GM19043 (cell line): ENCODE data around the gene PRDM2.
"Not testable (repeated sequence)": the region's sequence is repeated elsewhere in the genome, so short reads cannot be mapped to it uniquely, and the experiment has no call there.

Source experiments
- ATAC-seq: cut with Tn5 transposase; IDR thresholded peaks from one replicate; pipeline ENCODE4 v1.9.1; 2021; ENCODE audit warnings: low read depth; ENCODE audit not compliant: unreplicated experiment

The PRDM2 gene, protein sequence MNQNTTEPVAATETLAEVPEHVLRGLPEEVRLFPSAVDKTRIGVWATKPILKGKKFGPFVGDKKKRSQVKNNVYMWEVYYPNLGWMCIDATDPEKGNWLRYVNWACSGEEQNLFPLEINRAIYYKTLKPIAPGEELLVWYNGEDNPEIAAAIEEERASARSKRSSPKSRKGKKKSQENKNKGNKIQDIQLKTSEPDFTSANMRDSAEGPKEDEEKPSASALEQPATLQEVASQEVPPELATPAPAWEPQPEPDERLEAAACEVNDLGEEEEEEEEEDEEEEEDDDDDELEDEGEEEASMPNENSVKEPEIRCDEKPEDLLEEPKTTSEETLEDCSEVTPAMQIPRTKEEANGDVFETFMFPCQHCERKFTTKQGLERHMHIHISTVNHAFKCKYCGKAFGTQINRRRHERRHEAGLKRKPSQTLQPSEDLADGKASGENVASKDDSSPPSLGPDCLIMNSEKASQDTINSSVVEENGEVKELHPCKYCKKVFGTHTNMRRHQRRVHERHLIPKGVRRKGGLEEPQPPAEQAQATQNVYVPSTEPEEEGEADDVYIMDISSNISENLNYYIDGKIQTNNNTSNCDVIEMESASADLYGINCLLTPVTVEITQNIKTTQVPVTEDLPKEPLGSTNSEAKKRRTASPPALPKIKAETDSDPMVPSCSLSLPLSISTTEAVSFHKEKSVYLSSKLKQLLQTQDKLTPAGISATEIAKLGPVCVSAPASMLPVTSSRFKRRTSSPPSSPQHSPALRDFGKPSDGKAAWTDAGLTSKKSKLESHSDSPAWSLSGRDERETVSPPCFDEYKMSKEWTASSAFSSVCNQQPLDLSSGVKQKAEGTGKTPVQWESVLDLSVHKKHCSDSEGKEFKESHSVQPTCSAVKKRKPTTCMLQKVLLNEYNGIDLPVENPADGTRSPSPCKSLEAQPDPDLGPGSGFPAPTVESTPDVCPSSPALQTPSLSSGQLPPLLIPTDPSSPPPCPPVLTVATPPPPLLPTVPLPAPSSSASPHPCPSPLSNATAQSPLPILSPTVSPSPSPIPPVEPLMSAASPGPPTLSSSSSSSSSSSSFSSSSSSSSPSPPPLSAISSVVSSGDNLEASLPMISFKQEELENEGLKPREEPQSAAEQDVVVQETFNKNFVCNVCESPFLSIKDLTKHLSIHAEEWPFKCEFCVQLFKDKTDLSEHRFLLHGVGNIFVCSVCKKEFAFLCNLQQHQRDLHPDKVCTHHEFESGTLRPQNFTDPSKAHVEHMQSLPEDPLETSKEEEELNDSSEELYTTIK (N-terminal part only)

DNA sequence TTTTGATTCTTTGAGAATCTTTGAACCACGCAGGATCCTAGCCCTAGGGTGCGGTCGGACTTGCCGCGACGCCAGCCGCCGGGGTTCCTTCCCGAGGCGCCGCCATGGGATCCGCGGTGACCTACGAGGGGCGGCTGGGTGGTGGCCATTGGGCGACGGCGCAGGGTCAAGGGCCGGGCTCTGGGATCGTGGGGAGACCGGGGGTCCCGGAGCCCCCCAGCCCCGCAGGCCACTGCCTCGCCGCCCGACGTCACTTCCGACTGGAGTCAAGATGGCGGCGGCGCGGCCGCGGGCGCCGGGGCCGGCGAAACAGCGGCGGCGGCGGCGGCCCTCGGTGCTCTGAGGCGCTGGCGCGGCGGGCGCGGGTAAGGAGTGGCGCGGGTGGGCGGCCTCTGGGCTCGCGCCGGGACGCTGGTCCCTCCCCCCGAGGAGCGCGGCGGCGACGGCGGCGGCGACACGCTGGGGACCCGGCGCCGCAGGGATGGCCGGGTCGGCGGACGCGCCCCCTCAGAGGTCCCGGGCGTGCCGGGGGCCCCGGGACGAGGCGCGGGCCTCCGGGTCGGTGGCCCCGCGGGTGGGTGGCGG lies at the start of gene PRDM2:
TSS of gene PRDM2 (plus strand) at position 253 of the 585 bp plus-strand sequence. CDS start 15,418 bp downstream, outside the sequence.
- peak; percentile 27 for ATAC-seq

DNA sequence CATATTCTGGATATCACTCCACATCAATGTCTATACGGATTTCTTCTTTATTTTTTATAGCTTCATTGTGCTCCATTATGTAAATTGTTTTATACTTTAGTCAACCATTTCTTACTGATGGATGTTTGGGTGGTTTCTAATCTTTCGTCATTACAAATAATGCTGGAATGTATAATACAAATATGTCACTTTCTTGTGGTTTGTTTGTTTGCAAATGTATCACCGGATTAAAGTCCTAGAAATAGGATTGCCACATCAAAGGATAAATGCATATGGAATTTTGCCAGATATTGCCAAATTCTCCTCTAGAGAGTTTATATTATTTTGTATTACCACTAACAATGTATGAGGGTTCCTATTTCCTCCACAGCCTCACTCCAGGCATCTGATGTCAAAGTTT lies 48.7 kb upstream of the PRDM2 start:
- ATAC-seq = no peak

DNA sequence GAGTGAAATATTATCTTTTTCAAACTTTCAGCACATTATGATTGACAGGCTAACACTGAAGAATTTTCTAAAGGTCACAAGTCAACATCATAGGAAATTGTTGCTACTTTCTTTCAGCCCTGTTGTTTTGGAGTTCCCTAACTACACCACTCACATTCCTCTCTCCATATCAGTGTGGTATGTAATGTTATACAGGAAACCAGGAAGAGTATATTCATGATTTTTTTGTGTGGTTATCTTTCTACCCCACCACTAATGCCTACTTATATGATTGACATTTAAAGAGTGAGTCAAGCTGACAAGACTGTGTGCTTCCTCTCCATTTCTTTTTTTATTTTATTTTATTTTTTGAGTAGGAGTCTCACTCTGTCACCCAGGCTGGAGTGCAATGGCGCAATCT lies 47.8 kb upstream of the PRDM2 start:
- ATAC-seq = no peak

DNA sequence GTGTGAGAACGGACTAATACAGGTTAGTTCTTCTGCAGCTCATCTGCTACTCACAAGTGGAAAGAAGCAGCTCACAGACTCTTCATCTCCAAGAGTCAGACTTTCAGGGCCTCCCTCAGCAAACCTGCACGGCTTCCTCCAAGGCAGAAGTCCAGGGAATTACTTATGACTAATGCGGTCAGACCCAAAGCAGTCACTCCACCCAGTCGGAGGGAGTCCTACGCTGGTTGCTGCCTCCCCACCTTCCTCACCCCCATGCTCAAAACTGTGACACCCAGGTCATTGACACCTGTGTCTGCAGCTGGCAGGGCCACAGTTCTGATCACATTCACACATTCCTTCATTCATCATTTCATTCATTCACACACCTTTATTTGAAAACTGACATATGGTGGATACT lies 38.4 kb upstream of the PRDM2 start:
- no peak for ATAC-seq

DNA sequence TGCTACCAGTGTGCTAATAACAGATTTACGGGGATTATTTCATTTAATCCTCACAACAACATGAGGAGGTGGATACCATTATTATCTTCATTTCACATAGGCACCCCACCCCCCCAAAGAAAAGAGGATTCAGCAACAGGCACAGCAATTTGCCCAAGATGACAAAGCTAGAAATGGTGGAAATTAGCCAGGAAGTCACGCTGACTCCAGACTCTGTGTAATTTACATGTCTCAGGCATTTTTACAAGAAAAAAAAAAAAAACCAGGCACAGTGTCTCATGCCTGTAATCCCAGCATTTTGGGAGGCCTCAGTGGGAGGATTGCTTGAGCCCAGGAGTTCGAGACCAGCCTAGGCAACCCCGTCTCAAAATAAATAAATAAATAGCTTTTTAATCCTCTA lies 37.5 kb upstream of the PRDM2 start:
- ATAC-seq = no peak

DNA sequence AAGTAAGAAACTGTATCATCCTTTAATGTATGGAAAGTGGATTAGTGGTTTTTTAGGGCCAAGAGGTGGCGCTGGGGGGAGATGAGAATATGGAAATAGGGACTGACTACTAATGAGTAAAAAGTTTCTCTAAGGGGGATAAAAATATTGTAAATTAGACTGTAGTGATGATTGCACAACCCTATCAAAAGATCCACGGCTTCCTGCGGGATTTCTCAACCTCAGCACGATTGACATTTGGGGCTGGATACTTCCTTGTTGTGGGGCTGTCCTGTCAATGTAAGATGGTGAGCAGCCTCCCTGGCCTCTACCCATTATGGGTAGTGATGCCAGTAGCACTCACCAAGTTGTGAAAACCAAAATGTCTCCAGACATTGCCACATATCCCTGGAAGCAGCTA lies 36.0 kb upstream of the PRDM2 start:
- ATAC-seq = no peak

DNA sequence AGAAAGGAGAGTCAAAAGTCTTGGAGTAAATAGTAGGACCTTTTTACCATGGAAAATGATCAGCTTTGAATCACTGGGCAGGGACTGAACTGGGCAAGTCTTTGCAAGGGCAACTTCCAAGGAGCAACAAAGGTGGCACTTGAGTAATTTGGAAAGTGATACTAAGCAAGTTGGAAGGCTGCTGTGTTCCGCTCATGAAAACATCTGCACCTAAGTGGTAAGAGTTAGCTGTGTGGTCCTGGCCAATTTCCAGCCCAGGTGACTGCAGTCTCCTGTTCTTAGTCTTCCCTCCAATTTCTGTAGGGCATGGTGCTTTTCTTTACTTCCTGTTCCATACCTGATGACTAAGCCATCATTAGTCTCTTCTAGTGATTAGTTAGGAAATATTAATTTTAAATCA lies 35.5 kb upstream of the PRDM2 start:
- ATAC-seq = no peak

DNA sequence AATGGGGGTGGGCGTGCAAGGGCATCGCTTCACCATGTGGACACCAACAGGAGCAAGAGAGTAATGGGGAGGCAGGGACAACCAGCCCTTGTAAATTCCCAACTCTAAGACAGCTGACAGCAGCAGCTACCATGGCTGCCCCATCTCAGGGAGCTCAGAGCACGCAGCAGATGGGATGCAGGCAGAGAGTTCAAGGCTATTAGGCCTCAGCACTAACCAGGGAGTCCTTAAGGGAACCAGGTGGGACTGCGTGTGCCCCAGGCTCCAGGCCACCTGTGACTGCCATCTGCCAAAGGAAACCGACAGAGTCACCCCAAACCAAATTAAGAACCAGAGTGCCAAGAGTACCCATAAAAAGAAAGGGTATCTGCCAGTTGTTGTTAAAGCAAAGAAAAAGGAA lies 33.7 kb upstream of the PRDM2 start:
- ATAC-seq = no peak

DNA sequence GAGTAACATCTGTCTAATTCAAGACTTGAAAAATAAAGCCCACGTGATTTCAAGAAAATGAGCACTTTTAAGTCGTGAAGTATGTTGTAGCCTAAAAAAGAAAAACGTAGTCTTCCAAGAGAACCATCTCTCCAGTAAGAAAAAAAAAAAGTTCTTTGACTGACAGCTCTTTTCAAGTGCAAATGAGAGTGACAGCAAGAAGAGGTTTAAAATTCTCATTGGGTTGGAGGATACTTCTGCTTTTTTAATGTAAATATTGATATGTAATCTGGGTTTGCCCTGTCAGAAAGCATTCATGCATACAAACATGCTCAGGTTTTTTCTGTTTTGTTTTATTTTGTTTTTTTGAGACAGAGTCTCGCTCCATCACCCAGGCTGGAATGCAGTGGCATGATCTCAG lies 32.3 kb upstream of the PRDM2 start:
- no peak for ATAC-seq

DNA sequence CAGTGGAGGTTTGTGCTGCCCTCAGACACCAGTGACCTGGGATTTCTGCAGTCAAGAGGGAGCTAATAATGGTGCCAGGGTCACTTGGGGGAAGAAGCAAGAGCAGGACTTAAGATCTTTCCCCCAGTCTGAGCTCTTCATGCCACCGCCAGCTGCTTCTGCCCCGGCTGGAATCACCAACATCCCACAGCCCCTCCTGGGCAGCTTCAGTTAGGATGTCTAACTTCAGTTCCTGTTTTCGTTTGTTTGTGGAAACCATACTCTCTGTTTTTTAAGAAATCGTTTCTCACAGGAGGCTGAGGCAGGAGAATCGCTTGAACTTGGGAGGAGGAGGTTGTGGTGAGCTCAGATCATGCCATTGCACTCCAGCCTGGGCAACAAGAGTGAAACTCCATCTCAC lies 25.6 kb upstream of the PRDM2 start:
- ATAC-seq = no peak

DNA sequence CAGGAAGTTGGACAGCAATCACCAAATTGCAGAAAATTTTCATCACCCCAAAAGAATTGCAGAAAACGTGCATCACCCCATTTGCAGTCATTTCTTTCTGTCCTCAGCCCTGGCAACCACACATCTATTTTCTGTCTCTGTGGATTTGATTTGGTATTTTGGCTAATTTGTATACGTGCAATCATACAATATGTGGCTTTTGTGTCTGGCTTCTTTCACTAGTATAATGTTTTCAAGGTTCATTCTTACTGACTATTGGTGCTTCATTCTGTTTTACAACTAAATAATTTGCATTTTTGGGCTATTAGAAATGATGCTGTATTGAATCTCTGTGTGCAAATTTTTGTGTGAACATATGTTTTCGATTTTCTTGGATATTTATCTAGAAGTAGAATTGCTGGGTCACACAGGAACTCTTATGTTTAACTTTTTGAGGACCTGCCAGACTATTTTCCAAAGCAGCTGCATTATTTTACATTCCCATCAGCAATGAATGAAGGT lies 24.8 kb upstream of the PRDM2 start:
- ATAC-seq = no peak

DNA sequence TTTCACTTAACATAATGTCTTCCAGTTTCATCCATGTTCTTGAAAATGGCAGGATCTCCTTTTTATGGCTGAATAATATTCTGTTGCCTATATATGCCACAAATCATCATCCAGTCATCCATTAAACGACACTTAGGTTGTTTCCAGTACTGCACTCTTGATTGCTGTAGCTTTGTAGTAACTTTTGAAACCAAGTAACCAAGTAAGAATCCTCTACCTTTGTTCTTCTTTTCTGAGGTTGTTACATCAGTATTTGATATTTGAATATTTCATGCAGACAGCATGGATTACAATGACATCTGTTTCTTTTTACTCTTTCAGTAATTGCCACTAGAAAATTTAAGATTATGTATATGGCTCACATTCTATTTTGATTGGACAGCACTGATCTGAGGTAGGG lies 22.1 kb upstream of the PRDM2 start:
- ATAC-seq = no peak

DNA sequence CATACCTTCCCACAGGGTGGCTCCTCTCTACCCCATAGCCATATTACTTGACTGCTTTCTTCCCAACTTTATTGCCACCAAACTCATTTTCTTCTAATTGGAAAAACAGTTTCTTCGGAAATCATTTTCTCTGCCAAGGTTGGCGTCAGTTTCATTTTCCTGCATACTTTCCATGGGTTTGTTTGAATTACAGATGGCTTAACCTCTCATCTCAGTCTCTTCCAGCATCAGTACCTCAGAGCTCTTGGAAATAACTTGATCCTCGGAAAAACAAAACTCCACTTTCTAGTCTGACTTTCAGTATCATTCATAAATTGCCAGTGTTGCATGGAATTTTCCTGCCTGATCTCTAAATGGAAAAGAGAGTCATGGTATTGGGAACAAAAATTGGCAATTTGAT lies 20.3 kb upstream of the PRDM2 start:
- no peak for ATAC-seq

DNA sequence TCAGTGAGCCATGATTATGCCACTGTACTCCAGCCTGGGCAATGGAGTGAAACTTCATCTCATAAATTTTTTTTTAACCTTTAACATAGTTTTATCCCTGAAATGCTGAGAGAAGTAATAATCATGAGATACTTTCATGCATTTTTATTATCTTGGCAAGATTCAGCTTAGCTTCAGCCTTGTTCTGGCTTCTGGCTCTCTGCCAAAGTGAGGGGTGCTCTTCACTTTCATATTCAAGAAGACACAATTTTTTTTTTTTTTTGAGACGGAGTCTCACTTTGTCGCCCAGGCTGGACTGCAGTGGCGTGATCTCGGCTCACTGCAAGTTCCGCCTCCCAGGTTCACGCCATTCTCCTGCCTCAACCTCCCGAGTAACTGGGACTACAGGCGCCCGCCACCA lies 19.4 kb upstream of the PRDM2 start:
- not testable (repeated sequence) for ATAC-seq

DNA sequence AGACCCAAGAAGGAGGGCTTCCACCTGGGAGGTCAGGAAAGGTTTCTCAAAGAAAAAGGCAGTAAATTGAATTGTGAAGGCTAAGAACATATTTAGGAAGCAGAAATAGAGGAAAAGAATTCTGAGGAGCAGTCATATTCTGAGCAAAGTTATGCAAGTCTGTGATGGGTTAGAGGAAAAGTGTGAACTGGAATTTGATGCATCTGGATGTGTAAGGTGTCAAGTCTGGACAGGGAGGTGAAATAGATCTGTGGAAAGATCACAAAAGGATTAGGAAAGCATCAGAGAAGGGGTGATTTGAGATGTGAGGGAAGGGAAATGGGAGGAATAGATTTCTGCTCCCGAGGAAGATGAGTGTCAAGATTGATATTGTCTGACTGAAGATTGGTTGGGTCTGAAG lies 18.1 kb upstream of the PRDM2 start:
- ATAC-seq = no peak

DNA sequence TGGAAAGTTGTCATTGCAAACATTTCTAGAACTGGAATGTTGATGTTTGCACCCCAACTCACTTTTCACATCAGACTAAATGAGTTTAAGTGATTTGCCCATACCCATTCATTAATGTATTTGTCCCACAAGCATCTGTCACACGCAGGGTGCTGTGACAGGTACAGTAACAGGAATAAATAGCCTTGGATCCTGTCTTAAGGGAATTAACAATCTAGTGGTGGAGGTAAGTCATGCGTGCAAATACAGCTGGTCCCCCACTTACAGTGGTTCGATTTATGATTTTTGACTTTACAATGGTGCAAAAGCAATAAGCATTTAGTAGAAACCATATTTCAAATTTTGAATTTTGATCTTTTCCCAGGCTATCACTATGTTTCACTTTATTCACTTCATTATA lies 17.5 kb upstream of the PRDM2 start:
- ATAC-seq = no peak

DNA sequence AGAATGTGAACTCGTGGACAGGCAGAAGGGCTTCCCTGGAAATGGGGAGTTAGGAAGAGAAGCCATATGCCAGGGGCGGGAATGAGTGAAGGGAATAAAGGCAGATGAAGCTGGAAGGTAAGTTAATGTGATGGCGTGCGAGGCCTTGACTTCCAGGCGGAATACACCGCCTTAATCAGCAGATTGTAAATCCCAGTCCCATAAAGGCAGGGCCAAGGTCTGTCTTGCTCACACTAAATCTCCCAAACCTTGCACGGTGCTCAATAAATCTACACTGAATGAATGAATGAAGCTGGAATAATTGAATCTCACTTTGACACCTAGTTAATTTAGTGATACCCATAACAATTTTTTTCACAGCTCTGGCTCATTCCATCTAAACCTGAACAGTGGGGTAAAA lies 16.8 kb upstream of the PRDM2 start:
- ATAC-seq = no peak

DNA sequence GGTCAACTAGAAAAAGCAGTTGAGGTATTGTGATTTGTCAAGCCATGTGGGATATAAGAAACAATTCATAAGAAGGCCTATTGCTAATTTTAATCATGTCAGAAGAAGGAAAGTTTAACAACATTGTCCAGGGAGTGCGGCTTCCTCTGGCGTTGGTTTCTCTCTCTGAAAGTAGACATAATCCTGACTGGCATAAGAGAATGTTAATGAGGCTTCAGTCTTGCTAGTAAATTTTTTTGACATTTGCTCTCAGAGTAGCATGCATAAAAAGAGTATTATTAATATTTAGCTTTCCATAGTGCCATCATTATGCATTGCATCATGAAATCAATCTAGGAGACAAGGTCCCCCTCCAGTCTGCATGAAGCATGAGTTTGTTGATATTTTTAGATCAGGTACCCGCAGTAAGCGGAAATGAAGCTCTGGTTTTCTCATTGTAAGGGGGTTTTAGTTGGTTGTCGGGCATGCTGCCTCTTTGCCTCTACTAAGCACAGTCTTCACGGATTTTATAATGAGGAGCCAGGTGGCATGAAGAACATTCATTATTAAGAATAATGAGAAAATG lies 12.8 kb upstream of the PRDM2 start:
- ATAC-seq = no peak

DNA sequence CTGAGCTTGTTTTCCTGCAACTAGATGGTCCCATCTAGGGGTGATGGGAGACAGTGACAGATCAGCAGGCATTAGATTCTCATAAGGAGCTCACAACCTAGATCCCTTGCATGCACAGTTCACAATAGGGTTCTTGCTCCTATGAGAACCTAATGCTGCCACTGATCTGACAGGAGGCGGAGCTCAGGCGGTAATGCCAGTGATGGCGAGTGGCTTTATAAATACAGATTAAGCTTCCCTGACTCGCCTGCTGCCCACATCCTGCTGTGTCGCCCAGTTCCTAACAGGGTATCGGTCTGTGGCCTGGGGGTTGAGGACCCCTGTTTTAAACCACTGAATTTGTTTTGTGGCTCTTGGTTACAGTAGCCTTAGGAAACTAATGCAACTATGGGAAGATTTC lies 6.9 kb upstream of the PRDM2 start:
- ATAC-seq = not testable (repeated sequence)
